SK-N-SH (cell line): Measurements from ENCODE around the gene GNAS. TPM values are rescaled to one million over a fixed set of nuclear protein-coding genes. Genes with fewer than 3 reads are reported as not detected.

Source experiments
- CTCF ChIA-PET: fragments of 300-600, 350-600 bp; formaldehyde crosslinking; extraction: SDS; loops from one replicate; lab custom pipeline; 2021; lab: Yijun Ruan, JAX
- POLR2A ChIA-PET: fragments of 350-600 bp; sonication (Branson Sonifier 250); formaldehyde crosslinking; extraction: SDS; loops from one replicate; lab custom pipeline; 2020; ENCODE audit warnings: antibody characterized with exemption, inconsistent platforms; lab: Yijun Ruan, JAX
- DNase-seq: peaks from one replicate; pipeline ENCODE4 v3.0.0; 2012
- H2AFZ ChIP-seq: fragments of 200-600 bp; sonication (generic); 2 replicates; pipeline ENCODE4 v1.8.1; 2016; ENCODE audit warnings: antibody characterized with exemption, mild to moderate bottlenecking, low read depth
- H3F3A ChIP-seq: fragments of 200-600 bp; sonication (generic); replicated peaks from 2 replicates; pipeline ENCODE3; 2016; ENCODE audit warnings: antibody characterized with exemption, mild to moderate bottlenecking; ENCODE audit not compliant: insufficient read depth
- H3K27ac ChIP-seq, 2 experiments: fragments of 200-500 bp in 1 of 2; fragments of 200-600 bp in 1 of 2; sonication (Bioruptor generic) in 1 of 2; sonication (generic), shearing (Covaris generic) in 1 of 2; 2 replicates each; pipeline versions ENCODE4 v1.5.1 to v1.6.1; 2014 to 2016; ENCODE audit warnings: low read depth in 2 of 2, inconsistent platforms in 1 of 2, low read length in 1 of 2, mild to moderate bottlenecking in 1 of 2, mixed read lengths in 1 of 2
- H3K27me3 ChIP-seq: fragments of 200-600 bp; sonication (generic), shearing (Covaris generic); 2 replicates; pipeline ENCODE4 v1.6.1; 2016; ENCODE audit warnings: mixed run types; ENCODE audit not compliant: insufficient read depth
- H3K36me3 ChIP-seq, 2 experiments: fragments of 200-500 bp in 1 of 2; fragments of 200-600 bp in 1 of 2; sonication (Bioruptor generic) in 1 of 2; sonication (generic) in 1 of 2; replicated peaks in 1 of 2; 2 replicates each; pipeline versions ENCODE3 to v1.5.1; 2014 to 2016; ENCODE audit warnings: low read length in 1 of 2, mild to moderate bottlenecking in 1 of 2; ENCODE audit not compliant: insufficient read depth in 2 of 2, control insufficient read depth in 1 of 2
- H3K4me1 ChIP-seq, 2 experiments: fragments of 200-500 bp in 1 of 2; fragments of 200-600 bp in 1 of 2; sonication (Bioruptor generic) in 1 of 2; sonication (generic), shearing (Covaris generic) in 1 of 2; 2 replicates each; pipeline versions ENCODE4 v1.5.1 to v1.6.1; 2014 to 2016; ENCODE audit warnings: low read depth in 1 of 2, low read length in 1 of 2, mixed run types in 1 of 2; ENCODE audit not compliant: insufficient read depth in 2 of 2, control insufficient read depth in 1 of 2
- H3K4me2 ChIP-seq: fragments of 200-600 bp; sonication (generic), shearing (Covaris generic); 2 replicates; pipeline ENCODE4 v1.6.1; 2017; ENCODE audit warnings: mixed run types
- H3K4me3 ChIP-seq, 2 experiments: fragments of 200-500 bp in 1 of 2; fragments of 200-600 bp in 1 of 2; sonication (Bioruptor generic) in 1 of 2; sonication (generic), shearing (Covaris generic) in 1 of 2; 2 replicates each; pipeline versions ENCODE4 v1.5.1 to v1.8.1; 2014 to 2016; ENCODE audit warnings: low read depth in 2 of 2, inconsistent platforms in 1 of 2, low read length in 1 of 2, mild to moderate bottlenecking in 1 of 2, mixed read lengths in 1 of 2, moderate library complexity in 1 of 2
- H3K79me2 ChIP-seq: fragments of 200-600 bp; sonication (generic); 2 replicates; pipeline ENCODE4 v1.8.1; 2017; ENCODE audit warnings: mild to moderate bottlenecking; ENCODE audit not compliant: insufficient read depth
- H3K9ac ChIP-seq: fragments of 200-600 bp; sonication (generic); 2 replicates; pipeline ENCODE4 v1.6.1; 2017; ENCODE audit warnings: mixed run types
- H3K9me2 ChIP-seq: fragments of 200-600 bp; sonication (generic); 2 replicates; pipeline ENCODE4 v1.6.1; 2017; ENCODE audit warnings: mixed run types
- H3K9me3 ChIP-seq: fragments of 200-600 bp; sonication (generic); 2 replicates; pipeline ENCODE4 v1.6.1; 2017; ENCODE audit warnings: mixed run types, mild to moderate bottlenecking, moderate library complexity
- H4K20me1 ChIP-seq: fragments of 200-600 bp; sonication (generic); 2 replicates; pipeline ENCODE4 v1.6.1; 2017; ENCODE audit warnings: mild to moderate bottlenecking, mixed run types; ENCODE audit not compliant: insufficient read depth
- EP300 ChIP-seq, 2 experiments: IDR thresholded peaks; 2 replicates each; pipeline versions ENCODE4 v1.4.0 to v1.6.1; 2012; ENCODE audit warnings: borderline replicate concordance in 1 of 2, low read depth in 1 of 2, low read length in 1 of 2
- GATA2 ChIP-seq: sonication (generic); formaldehyde crosslinking; IDR thresholded peaks from 2 replicates; pipeline ENCODE4 v1.5.0; 2020; ENCODE audit warnings: mild to moderate bottlenecking, missing genetic modification reagents
- JUND ChIP-seq: IDR thresholded peaks from 2 replicates; pipeline ENCODE4 v1.4.0; 2012
- MEF2A ChIP-seq: IDR thresholded peaks from 2 replicates; pipeline ENCODE4 v1.4.0; 2012; ENCODE audit warnings: low read depth, borderline replicate concordance
- POLR2AphosphoS5 ChIP-seq: IDR thresholded peaks from 2 replicates; pipeline ENCODE4 v1.6.1; 2012; ENCODE audit warnings: low read depth, low read length
- RAD21 ChIP-seq: IDR thresholded peaks from 2 replicates; pipeline ENCODE4 v1.6.1; 2012; ENCODE audit warnings: mild to moderate bottlenecking, low read length
- RFX5 ChIP-seq: IDR thresholded peaks from 2 replicates; pipeline ENCODE4 v1.6.1; 2012; ENCODE audit warnings: mild to moderate bottlenecking, improper control_type of control experiment, low read length
- RXRA ChIP-seq: IDR thresholded peaks from 2 replicates; pipeline ENCODE4 v1.4.0; 2012; ENCODE audit warnings: low read depth, mild to moderate bottlenecking, borderline replicate concordance
- TEAD4 ChIP-seq: IDR thresholded peaks from 2 replicates; pipeline ENCODE4 v1.4.0; 2012; ENCODE audit warnings: mild to moderate bottlenecking, borderline replicate concordance; ENCODE audit not compliant: insufficient read depth
- USF1 ChIP-seq: IDR thresholded peaks from 2 replicates; pipeline ENCODE4 v1.4.0; 2012; ENCODE audit warnings: low read depth, borderline replicate concordance
- WGBS: methylation state at CpG from one replicate; pipeline ENCODE4 v1.1.6; 2017; ENCODE audit warnings: low lambda C conversion rate; 5-methylcytosine and 5-hydroxymethylcytosine counted together
- polyA plus RNA-seq, 3 experiments: library from polyadenylated mRNA; depleted of rRNA; stranded (reverse); fragments of >200 nt; gene quantifications; 2 replicates each; pipeline ENCODE4 v1.2.3, GENCODE V29; 2012
- TF ChIP-seq, protein P1 (sequence below): IDR thresholded peaks from 2 replicates; pipeline ENCODE4 v1.6.1; 2012; ENCODE audit warnings: mild to moderate bottlenecking, low read depth, low read length, moderate library complexity
- TF ChIP-seq, protein P2 (sequence below): IDR thresholded peaks from 2 replicates; pipeline ENCODE4; 2012
- TF ChIP-seq, protein P3 (sequence below): fragments of 150-350 bp; IDR thresholded peaks from 2 replicates; pipeline ENCODE4 v1.6.1; 2017; ENCODE audit warnings: antibody characterized with exemption, low read length, low read depth, borderline replicate concordance

The GNAS gene
- polyA plus RNA-seq, 1 of the 3 experiments (the other 2 are of a cell fraction): 1,562 TPM

- H4K20me1 ChIP-seq: no peaks in the 10 kb centered on the region
- ChIA-PET POLR2A (no interaction called here), CTCF (no interaction called here)
- H3K9me3 ChIP-seq: no peaks in the 10 kb centered on the region
- no peak overlapping the region for H3K4me3 ChIP-seq
- peaks cover 12% of the 10 kb centered on the region; the same call in 1 of the 2 replicates for H3K27me3 ChIP-seq
- no peaks in the 10 kb centered on the region for H3K36me3 ChIP-seq
- TF ChIP-seq RAD21: no peak
- TF ChIP-seq RFX5: no peak
- no peak for TF ChIP-seq EP300 (IDR thresholded peaks at IDR 0.05; ENCODE audit: borderline replicate concordance in 1 of 2, low read depth in 1 of 2, low read length in 1 of 2)
- TF ChIP-seq, protein P1, sequence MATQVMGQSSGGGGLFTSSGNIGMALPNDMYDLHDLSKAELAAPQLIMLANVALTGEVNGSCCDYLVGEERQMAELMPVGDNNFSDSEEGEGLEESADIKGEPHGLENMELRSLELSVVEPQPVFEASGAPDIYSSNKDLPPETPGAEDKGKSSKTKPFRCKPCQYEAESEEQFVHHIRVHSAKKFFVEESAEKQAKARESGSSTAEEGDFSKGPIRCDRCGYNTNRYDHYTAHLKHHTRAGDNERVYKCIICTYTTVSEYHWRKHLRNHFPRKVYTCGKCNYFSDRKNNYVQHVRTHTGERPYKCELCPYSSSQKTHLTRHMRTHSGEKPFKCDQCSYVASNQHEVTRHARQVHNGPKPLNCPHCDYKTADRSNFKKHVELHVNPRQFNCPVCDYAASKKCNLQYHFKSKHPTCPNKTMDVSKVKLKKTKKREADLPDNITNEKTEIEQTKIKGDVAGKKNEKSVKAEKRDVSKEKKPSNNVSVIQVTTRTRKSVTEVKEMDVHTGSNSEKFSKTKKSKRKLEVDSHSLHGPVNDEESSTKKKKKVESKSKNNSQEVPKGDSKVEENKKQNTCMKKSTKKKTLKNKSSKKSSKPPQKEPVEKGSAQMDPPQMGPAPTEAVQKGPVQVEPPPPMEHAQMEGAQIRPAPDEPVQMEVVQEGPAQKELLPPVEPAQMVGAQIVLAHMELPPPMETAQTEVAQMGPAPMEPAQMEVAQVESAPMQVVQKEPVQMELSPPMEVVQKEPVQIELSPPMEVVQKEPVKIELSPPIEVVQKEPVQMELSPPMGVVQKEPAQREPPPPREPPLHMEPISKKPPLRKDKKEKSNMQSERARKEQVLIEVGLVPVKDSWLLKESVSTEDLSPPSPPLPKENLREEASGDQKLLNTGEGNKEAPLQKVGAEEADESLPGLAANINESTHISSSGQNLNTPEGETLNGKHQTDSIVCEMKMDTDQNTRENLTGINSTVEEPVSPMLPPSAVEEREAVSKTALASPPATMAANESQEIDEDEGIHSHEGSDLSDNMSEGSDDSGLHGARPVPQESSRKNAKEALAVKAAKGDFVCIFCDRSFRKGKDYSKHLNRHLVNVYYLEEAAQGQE: no peak
- no peak for TF ChIP-seq RXRA
- TF ChIP-seq, protein P2, sequence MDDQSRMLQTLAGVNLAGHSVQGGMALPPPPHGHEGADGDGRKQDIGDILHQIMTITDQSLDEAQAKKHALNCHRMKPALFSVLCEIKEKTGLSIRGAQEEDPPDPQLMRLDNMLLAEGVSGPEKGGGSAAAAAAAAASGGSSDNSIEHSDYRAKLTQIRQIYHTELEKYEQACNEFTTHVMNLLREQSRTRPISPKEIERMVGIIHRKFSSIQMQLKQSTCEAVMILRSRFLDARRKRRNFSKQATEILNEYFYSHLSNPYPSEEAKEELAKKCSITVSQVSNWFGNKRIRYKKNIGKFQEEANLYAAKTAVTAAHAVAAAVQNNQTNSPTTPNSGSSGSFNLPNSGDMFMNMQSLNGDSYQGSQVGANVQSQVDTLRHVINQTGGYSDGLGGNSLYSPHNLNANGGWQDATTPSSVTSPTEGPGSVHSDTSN: no peak
- no peak for TF ChIP-seq JUND
- no peak for TF ChIP-seq TEAD4
- TF ChIP-seq MEF2A: no peak
- TF ChIP-seq USF1: no peak
- TF ChIP-seq POLR2AphosphoS5: no peak
- no peak for TF ChIP-seq GATA2 (CRISPR knock-in tag)
- TF ChIP-seq, protein P3, sequence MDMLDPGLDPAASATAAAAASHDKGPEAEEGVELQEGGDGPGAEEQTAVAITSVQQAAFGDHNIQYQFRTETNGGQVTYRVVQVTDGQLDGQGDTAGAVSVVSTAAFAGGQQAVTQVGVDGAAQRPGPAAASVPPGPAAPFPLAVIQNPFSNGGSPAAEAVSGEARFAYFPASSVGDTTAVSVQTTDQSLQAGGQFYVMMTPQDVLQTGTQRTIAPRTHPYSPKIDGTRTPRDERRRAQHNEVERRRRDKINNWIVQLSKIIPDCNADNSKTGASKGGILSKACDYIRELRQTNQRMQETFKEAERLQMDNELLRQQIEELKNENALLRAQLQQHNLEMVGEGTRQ: no peak
- TF ChIP-seq, all 33 proteins: peak for 0
- Histone ChIP-seq H3K9me2 (no peaks in the 10 kb centered on the region), H3K79me2 (no peaks in the 10 kb centered on the region), H3K9ac (no peak overlapping the region), H3K4me2 (no peak overlapping the region), H2AFZ (no peak overlapping the region), H3K4me1 (no peaks in the 10 kb centered on the region), H3F3A (no peaks in the 10 kb centered on the region), H3K27ac (no peak overlapping the region)
- DNase-seq: no peak
- WGBS: 64% methylated on average over 3 of the region's 3 CpGs
These were observed 89.0 kb downstream of the GNAS start for GRCh38 chr20:58941471-58941870.
